Stimulated activated CD8-positive, alpha-beta memory T cell treated with anti-CD3 and anti-CD28 coated beads, Interleukin-15, amount 100 ng/mL, for 24 hours (primary cell): ENCODE measurements around the gene ENPP1.

Experiments
- DNase-seq: peaks from one replicate; pipeline ENCODE4 v3.0.0-alpha.2; 2020; ENCODE audit warnings: low read depth

The ENPP1 gene

GRCh38 chr6:131787079-131787478 lies 20.7 kb upstream of the ENPP1 start:
- no peak for DNase-seq

DNA sequence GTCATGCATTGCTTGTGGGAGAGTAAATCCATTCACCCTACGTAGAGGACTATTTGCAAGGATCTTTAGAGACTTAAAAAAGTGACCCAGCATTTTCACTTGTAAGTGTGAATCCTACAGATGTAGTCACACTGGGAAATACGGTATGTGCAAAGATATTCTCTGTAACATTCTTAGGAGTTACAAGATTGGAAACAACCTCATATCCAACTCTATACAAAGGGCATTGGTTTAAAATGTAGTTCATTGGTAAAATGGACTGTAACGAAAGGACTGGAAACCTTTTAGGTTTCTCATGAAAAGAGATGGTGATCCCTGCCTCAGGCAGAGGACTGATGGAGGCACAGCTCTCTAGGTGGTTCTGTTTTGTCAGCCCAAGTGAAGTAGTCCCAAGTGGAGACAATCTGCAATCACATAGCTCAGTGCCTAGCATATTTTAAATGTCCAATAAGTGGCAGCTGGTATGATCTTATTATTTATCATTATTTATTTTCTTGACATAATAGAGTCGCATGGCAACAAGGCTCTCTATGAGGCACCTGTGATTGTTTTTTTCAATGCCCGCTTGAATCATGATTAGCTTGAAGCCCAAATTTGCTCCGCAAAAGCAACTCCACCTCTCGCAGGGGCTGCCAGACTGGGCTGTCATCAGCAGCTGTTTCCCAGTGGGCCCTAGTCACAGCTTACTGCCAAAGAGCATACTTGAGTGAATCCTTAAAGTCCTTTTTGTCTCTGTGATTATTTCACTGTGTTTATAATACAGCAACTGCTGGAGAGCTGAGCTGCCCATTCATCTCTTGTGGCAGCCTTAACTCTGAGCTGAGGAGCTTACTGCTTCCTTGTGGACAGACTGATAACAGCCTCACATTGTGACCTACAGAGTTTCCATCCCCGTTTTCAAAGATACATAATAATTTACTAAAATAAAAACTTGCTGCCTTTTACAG lies 19.8 kb upstream of the ENPP1 start:
- DNase-seq = no peak

DNA sequence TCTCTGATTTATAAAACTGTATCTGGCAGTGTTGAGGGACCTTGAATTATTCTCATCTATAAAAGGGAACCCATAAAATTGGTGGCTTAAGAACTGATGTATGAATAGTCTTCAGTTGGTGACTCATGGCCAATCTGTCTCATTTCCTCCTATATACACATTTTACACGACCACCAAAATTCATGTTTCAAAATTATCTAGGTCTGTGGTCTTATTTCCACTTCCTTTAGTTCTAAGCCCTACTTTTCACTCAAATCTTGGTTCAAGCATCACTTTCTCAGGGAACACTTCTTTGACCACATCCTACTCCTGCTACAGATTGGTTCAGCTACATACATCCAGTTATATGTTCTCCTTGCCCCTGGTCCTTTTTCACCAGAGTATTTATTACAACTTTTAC lies 18.6 kb upstream of the ENPP1 start:
- no peak for DNase-seq

GRCh38 chr6:131791476-131791875 lies 16.3 kb upstream of the ENPP1 start:
- DNase-seq = no peak

GRCh38 chr6:131792091-131792496 lies 15.7 kb upstream of the ENPP1 start:
- DNase-seq = no peak

DNA sequence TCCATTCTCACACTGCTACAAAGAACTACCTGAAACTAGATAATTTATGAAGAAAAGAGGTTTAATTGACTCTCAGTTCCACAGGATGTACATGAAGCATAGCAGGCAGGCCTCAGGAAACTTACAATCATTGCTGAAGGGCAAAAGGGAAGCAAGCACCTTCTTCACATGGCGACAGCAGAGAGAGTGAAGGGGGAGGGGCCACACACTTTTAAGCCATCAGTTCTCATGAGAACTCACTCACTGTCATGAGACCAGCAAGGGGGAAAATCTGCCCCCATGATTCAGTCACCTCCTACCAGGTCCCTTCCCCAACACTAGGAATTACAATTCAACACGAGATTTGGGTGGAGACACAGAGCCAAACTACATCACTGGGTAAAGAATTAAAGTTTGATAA lies 12.5 kb upstream of the ENPP1 start:
- DNase-seq = no peak

DNA sequence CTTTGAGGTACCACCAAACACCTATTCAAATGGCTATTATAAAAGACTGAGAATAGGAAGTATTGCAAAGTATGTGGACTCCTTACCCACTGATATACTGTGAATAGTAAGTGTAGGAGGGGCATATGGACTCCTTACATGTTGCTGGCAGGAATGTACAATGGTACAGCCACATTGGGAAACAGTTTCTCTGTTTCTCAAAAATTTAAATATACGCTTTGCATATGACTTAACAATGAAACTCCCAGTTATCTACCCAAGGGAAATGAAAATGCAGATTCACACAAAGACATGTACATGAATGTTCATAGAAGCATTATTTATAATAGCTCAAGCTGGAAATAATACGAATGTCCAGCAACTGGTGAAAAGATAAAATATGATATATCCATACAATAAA lies 5.5 kb upstream of the ENPP1 start:
- DNase-seq = no peak

- no peak for DNase-seq
Measured at GRCh38 chr6:131803007-131803769, 4.6 kb upstream of the ENPP1 start.

GRCh38 chr6:131804131-131804530 lies 3.7 kb upstream of the ENPP1 start:
- no peak for DNase-seq

GRCh38 chr6:131807321-131807643 lies 538 bp upstream of the ENPP1 start:
- DNase-seq = no peak

DNA sequence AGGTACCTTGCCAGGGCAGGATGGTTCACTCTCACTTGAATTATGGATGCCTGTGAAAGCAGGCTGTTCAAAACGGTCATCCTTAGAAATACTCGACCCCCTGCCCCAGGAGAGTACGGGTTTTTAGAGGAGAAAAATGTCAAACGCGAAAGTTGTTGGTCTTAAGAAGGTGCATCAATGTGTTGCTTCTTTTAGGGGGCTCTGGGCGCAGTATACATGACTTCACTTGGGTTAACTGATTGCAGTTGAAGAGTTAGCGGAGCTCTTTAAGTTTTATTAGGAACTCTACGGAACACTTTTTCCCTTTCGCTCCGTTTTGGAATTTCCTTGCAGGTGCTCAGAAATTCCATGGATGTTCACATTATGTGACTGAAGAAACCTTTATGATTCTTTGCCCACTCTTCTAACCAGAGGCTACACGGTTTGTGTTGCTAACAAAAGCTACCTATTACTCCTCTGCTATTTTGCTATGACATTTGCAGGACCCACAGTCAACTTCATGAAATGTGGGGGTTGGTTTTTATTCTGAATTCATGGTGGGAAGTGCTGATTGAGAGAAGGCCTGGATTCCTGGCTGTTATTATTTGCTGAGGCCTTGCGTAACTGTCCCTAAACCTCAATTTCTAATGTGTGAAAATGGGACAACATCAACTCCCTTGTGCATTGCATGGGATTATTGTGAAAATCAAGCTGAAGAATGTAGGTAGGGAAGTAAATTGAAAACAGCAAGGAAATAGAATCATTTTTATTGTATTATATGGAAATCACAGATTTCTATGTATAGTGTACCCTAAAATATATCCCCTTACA lies 845 bp downstream of the ENPP1 start:
- no peak for DNase-seq

DNA sequence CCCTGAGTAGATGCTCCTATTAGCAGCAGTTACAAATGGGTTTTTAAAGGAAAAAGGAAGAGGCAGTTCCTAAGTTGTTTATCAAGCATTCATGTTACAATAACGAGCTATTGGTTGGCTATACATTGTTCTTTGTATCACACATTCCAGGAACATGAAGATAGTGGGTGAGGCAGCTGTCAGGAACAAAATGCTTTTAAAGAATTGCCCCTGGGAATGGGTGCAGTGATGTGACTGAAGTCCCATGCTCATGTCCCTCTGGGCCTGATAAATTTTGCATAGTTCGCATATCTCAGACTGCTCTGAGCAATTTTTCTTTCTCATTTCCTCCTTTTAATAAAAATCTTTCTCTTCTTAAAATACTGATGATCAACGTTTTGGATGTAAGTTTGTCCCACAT lies 3.7 kb downstream of the ENPP1 start:
- no peak for DNase-seq

- no peak for DNase-seq
Measured at GRCh38 chr6:131813991-131814390, 6.2 kb downstream of the ENPP1 start.

- no peak for DNase-seq
Measured at GRCh38 chr6:131816869-131817268, 9.0 kb downstream of the ENPP1 start.

- no peak for DNase-seq
Measured at GRCh38 chr6:131819572-131820124, 11.8 kb downstream of the ENPP1 start.

DNA sequence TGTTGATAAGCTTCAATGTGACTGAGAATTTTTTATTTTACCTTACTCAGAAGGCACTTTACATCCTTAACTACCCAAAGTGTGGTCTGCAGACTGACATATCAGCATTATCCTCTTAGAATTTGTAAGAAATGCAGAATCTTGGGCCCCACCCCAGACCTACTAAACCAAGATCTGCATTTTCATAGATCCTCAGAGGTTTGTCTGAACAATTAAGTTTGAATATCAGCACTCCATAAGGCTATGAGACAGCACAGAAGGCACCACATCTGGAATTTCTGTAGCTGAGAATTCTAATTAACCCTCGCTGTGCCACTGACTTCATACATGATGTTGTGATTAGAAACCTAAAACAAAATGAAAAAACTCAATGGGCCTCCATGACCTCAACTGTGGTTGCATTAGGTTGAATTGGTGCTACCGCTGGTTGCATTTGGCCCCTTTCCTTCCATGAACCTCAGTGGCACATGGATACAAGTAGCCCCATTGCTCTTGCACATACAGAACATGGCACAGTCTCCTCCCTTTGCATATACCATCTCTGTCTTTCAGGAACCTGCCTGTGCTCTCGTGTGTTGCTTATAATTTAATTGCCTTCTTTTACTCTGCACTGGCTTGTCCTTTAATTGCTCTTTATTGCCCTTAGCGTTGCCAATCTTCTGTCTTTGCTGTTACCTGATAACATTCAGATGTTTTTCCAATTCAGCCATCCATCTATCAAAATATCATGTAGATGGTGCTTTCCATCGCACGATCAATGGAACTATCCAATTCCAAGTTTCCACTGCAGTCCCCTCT lies 13.4 kb downstream of the ENPP1 start:
- DNase-seq = no peak

GRCh38 chr6:131822119-131822518 lies 14.3 kb downstream of the ENPP1 start:
- DNase-seq = no peak

DNA sequence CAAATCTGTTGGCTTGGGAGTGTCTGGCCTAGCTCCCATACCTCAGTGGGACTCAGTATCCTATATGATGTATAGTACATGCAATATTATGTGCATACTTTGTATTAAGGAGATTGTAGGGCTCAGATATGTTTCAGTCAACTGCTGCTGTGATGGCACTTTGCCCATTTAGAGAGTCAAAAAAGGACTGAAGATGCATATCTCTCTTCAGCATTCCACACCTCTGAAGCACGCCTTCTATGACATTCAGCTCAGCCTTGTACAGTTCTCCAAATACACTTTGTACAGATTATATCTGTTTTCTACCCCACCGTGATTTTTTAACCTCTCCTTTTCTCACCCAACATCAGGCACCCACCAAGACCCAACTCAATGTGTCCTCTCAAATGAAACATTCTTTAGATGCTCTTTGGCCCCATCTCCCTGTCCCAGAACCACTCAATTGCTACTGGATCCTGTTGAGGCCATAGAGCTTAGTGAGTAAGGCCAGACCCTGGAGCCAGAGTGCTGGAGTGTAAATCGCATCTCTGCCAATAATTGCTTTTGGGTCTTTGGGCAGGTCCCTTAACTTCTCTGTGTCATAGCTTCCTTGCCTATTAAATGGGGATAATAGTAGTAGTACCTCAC lies 15.6 kb downstream of the ENPP1 start:
- DNase-seq = no peak

- no peak for DNase-seq
Measured at GRCh38 chr6:131825946-131826345, 18.1 kb downstream of the ENPP1 start.

GRCh38 chr6:131828080-131828479 lies 20.3 kb downstream of the ENPP1 start:
- DNase-seq = no peak

DNA sequence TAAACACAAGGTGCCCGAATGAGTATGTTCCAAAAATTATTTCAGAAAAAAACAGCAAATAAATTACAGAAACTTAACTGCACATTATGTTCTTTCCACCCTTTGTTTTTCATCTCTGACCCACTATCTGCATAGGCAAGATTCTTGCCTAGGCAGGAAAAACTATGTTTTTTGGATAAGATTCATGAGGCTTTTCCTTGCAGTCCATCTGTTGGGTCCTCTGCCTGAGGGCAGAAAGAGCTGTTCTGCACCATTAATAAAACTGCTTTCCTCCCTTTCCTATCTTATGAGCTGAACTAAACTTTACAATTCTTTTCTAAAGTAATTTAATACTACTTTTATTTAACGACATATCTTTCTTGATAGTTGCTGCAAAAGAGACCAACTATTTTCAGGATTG lies 21.1 kb downstream of the ENPP1 start:
- no peak for DNase-seq
